ENCODE results near the gene NLRC5.
A peak's percentile ranks its signal among the peaks of the same experiment; 100 is the strongest.
"Not testable (repeated sequence)": the region's sequence is repeated elsewhere in the genome, so short reads cannot be mapped to it uniquely, and the experiment has no call there.

NLRC5 gene

GRCh38 chr16:56983211-56983751 is 6.1 kb upstream of the NLRC5 start:
- no peak for DNase-seq (ENCODE audit: low read depth in 2 of 2)

DNA sequence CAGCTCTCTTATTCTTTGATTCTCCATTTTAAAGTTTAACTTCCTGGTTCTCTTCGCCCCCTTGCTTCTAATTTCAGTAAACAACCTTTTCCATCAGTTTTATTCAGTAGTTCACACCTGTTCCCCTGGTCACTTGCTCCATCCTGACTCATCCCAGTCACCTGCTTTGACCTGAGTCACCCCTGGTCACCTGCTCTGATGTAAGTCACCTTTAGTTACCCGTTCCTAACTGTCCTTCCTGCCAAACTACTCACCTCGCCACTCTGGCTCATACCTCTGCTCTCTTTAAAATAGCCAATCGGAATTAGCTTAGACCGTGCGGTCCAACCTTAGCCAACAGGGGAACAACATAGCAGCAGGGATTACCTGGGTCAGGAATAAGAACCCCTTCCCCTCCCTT is 4.7 kb upstream of the NLRC5 start:
- no peak for DNase-seq (ENCODE audit: low read depth in 2 of 2)

DNA sequence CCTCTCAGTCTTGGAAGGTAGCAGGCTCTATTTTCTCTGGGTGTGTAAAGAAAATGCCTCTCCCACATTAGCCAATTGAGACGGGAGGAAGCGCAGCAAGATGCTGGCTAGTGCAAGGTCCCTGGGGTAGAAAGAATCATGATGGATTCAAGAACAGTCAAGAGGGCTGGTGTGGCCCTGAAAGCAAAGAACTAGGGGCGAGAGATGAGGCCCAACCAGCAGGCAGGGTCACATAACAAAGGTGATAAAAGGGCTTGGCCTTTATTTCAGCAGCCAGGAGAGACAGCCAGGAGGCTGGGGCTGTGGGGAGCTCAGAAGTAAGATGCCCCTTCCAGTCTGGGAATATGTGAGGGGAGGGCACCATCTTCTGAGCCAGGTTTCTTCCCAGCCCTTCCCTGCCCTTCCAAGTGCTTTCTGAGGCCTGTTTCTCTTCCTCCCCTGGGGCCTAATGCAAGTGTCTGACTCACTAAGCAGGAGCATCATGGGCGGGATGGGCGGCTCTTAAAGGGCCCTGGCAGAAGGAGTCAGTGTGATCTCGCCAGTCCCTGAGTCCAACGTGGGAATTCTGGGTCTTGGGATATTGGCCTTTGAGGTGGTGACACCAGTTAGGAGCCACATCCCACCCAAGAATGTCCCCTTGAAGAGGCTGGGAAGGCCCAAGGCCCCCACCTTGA is 3.9 kb upstream of the NLRC5 start:
- peak in 1 of 2 donors; percentile 23 for DNase-seq (ENCODE audit: low read depth in 2 of 2)

DNA sequence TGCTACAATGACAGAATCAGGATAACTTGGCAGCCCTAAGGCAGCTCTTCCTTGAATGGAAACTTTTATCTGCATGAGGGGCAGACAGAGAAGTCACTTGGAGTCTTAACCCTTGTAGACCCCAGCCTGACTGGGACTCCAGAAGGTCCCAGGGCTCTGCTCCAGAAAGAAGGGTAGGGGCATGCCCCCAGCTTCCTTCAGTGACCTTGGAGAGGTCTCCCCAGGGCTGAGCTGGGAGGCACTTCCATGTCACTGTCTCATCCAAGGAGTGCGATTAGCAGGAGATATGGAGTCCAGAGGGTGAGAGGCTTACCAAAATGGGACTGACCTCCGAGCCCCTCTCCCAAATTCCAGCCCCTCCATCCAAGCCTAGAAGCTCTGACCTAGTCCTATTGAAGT is 3.4 kb upstream of the NLRC5 start:
- DNase-seq (ENCODE audit: low read depth in 2 of 2): no peak

- DNase-seq (ENCODE audit: low read depth in 2 of 2): no peak
These were observed 3.0 kb upstream of the NLRC5 start for GRCh38 chr16:56986361-56986760.

GRCh38 chr16:56986908-56987307 is 2.4 kb upstream of the NLRC5 start:
- DNase-seq (ENCODE audit: low read depth in 2 of 2): not testable (repeated sequence)

GRCh38 chr16:56987692-56988091 is 1.7 kb upstream of the NLRC5 start:
- no peak for DNase-seq (ENCODE audit: low read depth in 2 of 2)

- no peak for DNase-seq (ENCODE audit: low read depth in 2 of 2)
These were observed 1.0 kb upstream of the NLRC5 start for GRCh38 chr16:56988161-56988947.

DNA sequence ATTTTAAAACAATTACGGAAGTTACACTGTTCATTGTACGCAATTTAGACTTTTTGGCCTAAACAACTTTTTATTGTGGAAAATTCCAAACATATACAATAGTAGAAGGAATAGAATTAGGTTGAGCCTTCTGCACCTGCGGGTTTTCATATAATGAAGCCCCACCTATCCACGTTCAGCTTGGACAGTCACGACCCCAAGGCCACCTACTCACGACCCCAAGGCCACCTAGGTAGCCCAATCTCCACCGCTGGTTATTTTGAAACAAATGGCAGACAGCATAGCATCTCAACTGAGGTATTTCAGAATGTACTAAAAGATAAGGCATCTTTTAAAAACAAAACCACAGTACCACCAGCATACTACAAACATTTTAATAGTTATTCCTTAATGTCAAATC is 631 bp downstream of the NLRC5 start:
- DNase-seq (ENCODE audit: low read depth in 2 of 2): no peak

GRCh38 chr16:56990407-56991286 is 1.3 kb downstream of the NLRC5 start:
- peak in 1 of 2 donors; percentile 17 for DNase-seq (ENCODE audit: low read depth in 2 of 2)

GRCh38 chr16:56992431-56992830 is 3.1 kb downstream of the NLRC5 start:
- not testable (repeated sequence) for DNase-seq (ENCODE audit: low read depth in 2 of 2)

DNA sequence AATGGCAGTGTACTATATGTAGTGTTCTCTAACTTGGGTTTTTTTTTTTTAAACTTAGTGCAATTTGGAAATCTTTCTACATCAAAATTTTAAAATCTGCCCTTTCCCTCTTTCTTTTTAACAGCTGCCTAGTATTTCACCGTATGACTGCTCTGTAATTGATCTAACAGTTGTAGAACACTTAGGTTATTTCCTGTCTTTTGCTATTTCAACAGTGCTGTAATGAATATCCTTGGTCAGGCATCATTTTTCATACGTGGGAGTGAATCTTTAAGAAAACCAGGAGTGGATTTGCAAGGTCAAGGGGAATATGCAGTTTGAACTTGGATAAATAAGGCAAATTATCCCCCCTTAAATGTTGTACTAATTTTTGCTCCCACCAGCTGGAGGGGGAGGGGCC is 3.8 kb downstream of the NLRC5 start:
- no peak for DNase-seq (ENCODE audit: low read depth in 2 of 2)

DNA sequence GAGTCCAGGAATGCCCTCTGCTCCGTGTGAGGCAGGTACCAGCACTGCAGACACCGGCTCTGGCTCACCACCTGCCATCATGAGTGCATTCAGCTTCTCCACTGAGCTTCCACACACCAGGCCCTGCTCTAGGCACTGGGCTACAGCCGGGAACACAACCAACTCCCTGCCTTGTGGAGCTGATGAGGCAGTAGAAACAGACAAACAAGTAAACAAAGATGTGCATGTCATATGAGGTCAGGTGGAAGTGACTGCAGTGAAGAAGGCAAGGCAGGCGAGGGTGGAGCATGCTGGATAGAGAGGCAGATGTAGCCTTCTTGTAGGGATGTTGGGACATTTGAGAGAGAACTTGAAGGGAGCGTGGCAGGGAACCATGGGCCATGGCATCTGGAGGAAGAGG is 5.0 kb downstream of the NLRC5 start:
- no peak for DNase-seq (ENCODE audit: low read depth in 2 of 2)

GRCh38 chr16:56995136-56995805 is 5.9 kb downstream of the NLRC5 start:
- no peak for DNase-seq (ENCODE audit: low read depth in 2 of 2)

GRCh38 chr16:56997264-56997663 is 7.9 kb downstream of the NLRC5 start:
- no peak for DNase-seq (ENCODE audit: low read depth in 2 of 2)

DNA sequence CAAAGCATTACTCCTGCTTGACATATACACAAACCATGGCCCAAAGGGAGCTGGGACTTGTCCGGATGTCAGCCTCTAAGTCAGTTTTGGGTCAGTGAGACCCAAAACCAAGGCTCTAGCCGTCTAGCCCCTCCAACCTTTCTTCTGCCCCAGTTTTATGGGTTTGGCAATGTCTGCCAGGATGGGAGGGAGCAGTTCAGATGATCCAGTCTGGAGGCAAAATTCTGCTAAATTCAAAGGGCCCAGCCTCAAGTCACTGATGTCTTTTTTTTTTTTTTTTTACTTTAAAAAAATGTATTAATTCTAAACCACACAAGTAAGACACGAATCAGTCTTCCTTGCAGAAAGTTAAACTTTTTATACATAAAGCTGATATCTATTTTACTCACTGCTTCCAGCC is 8.6 kb downstream of the NLRC5 start:
- no peak for DNase-seq (ENCODE audit: low read depth in 2 of 2)

GRCh38 chr16:56998352-56998751 is 9.0 kb downstream of the NLRC5 start:
- no peak for DNase-seq (ENCODE audit: low read depth in 2 of 2)

DNA sequence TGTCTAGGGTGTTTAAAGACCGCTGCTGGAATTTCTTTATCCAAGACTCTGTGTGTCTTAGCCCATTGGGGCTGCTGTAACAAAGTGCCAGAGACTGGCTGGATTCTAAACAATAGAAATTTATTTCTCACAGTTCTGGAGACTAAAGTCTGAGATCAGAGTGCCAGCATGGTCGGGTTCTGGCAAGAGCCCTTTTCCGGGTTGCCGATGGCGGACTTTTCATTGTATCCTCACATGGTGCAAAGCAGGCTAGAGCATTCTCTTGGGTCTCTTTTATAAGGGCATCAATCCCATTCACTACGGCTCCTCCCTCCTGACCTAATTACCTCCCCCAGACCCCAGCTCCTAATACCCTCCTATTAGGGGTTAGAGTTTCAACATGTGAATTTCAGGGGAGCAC is 9.5 kb downstream of the NLRC5 start:
- DNase-seq (ENCODE audit: low read depth in 2 of 2): no peak

DNA sequence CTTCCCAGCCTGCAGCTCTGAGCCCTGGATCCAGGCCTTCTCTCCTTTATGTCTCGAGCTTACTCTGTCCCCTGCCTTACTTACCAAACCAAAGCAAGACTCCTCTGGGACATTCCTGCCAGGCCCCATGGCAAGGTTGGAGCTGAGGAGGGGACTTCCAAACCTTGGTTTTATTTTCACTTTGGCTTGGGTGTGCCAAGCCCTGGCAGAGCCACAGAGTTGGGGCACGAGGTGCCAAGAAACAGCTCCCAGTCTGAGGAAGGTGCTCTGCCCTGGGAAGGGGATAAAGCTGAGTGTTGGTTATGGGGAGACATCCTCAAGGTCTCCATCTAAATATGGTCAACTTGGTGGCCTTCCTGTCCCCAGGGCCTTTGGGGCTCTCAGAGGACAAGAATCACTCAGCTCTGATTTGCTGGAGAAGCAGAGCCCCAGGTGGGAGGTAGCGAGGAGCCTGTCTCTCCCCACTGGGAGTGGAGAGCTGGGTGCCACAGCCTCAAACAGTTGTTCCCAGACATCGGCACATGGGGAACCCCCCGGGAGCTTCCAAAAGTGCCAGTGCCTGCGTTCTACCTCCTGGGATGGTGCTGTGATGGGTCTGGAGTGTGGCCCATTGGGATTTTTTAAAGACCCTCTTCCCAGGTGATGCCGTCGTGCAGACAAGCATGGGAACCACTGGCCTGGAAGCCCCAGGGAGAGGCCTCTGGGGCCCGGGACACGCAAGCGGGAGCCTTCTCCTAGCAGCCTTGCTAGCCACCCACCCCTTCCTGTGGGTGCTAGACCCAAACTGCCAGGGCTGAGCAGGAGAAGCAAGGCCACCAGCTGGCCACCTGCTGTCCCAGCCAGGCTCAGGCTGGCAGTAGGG is 10.3 kb downstream of the NLRC5 start:
- DNase-seq (ENCODE audit: low read depth in 2 of 2): no peak

- DNase-seq (ENCODE audit: low read depth in 2 of 2): peak in 1 of 2 donors; percentile 34
These were observed 11.1 kb downstream of the NLRC5 start for GRCh38 chr16:57000271-57001025.
